ENCODE measurements around the gene ATG4B. TPM values are rescaled to one million over a fixed set of nuclear protein-coding genes. Genes with fewer than 3 reads are reported as not detected.

The ATG4B gene
- total RNA-seq, 1 donor from 2014 or later, result 94.9 TPM

Other genes with a start within 250 kb of the ATG4B start
- gene STK25, start 129.1 kb upstream of the ATG4B start, total RNA-seq, result 122 and 123 TPM in 2 replicates
- 0.07 TPM in 2 replicates for gene BOK, start 78.9 kb upstream of the ATG4B start, total RNA-seq
- gene THAP4, start 535 bp upstream of the ATG4B start, total RNA-seq, result 34.2 and 34.6 TPM in 2 replicates
- 60.2 and 65.9 TPM in 2 replicates for gene DTYMK, start 49.1 kb downstream of the ATG4B start, total RNA-seq
- 25.3 and 29.2 TPM in 2 replicates for gene ING5, start 64.3 kb downstream of the ATG4B start, total RNA-seq
- 17.9 and 20.9 TPM in 2 replicates for gene D2HGDH, start 96.9 kb downstream of the ATG4B start, total RNA-seq
- not detected in 2 replicates for gene GAL3ST2, start 139.1 kb downstream of the ATG4B start, total RNA-seq
- 0.29 TPM in 1 of 2 replicates, not detected in the other for gene NEU4, start 171.5 kb downstream of the ATG4B start, total RNA-seq
- gene PDCD1, start 221.2 kb downstream of the ATG4B start, total RNA-seq, result 7.8 and 8.9 TPM in 2 replicates
- gene RTP5, start 232.0 kb downstream of the ATG4B start, total RNA-seq, result not detected in 2 replicates

Data from T-helper 1 cell treated with Interleukin-12 subunit alpha and Interleukin-12 subunit beta and Interleukin-4 antibody, amounts not matched to agents 30 ng/mL and 1 ng/mL, for 36 hours (primary cell).